HepG2 (cell line): ENCODE measurements around the gene TWNK. TPM values are rescaled to one million over a fixed set of nuclear protein-coding genes. Genes with fewer than 3 reads are reported as not detected.

Experiments
- CBX5 ChIP-seq: sonication (generic); formaldehyde crosslinking; IDR thresholded peaks from 2 replicates; pipeline ENCODE4 v1.4.0; 2020; ENCODE audit warnings: missing genetic modification reagents, borderline replicate concordance
- DNMT3B ChIP-seq: conservative IDR thresholded peaks from 2 replicates; pipeline ENCODE4 v1.6.1; 2016; ENCODE audit warnings: missing biosample characterization, control low read depth
- ELF4 ChIP-seq: sonication (generic); formaldehyde crosslinking; IDR thresholded peaks from 2 replicates; pipeline ENCODE4 v1.5.0; 2020; ENCODE audit warnings: missing genetic modification reagents, mild to moderate bottlenecking, moderate library complexity, borderline replicate concordance
- NFE2 ChIP-seq: sonication (generic); formaldehyde crosslinking; IDR thresholded peaks from 2 replicates; pipeline ENCODE4 v1.4.0; 2020; ENCODE audit warnings: missing genetic modification reagents
- NR2F1 ChIP-seq, 2 experiments: fragments of 450-650 bp in 1 of 2; formaldehyde crosslinking in 1 of 2; IDR thresholded peaks; 2 replicates each; pipeline versions ENCODE4 v1.5.0 to v1.6.1; 2016 to 2020; ENCODE audit warnings: mild to moderate bottlenecking in 1 of 2, missing compliant biosample characterization in 1 of 2, missing genetic modification reagents in 1 of 2, moderate library complexity in 1 of 2
- RBM22 ChIP-seq: fragments of 200-400 bp; formaldehyde crosslinking; optimal IDR thresholded peaks from 2 replicates; pipeline ENCODE3; 2017; ENCODE audit warnings: mild to moderate bottlenecking, low read length, moderate library complexity
- RFXAP ChIP-seq: sonication (generic); formaldehyde crosslinking; IDR thresholded peaks from 2 replicates; pipeline ENCODE4 v1.4.0; 2020; ENCODE audit warnings: missing genetic modification reagents, borderline replicate concordance
- RXRB ChIP-seq: IDR thresholded peaks from 2 replicates; pipeline ENCODE4 v1.6.1; 2016; ENCODE audit warnings: borderline replicate concordance, missing genetic modification reagents, missing compliant biosample characterization
- ZC3H13 ChIP-seq: sonication (generic); formaldehyde crosslinking; IDR thresholded peaks from 2 replicates; pipeline ENCODE4 v1.8.1; 2023; ENCODE audit warnings: mild to moderate bottlenecking, missing genetic modification reagents, moderate library complexity
- ZNF564 ChIP-seq: sonication (generic); formaldehyde crosslinking; IDR thresholded peaks from 2 replicates; pipeline ENCODE4 v1.8.1; 2023; ENCODE audit warnings: mild to moderate bottlenecking, missing genetic modification reagents
- ZNF607 ChIP-seq: sonication (generic); formaldehyde crosslinking; IDR thresholded peaks from 2 replicates; pipeline ENCODE4 v1.5.1; 2020; ENCODE audit warnings: missing genetic modification reagents, mild to moderate bottlenecking, borderline replicate concordance
- ZNF780A ChIP-seq: sonication (generic); formaldehyde crosslinking; IDR thresholded peaks from 2 replicates; pipeline ENCODE4 v1.8.0; 2022; ENCODE audit warnings: mild to moderate bottlenecking, missing genetic modification reagents, moderate library complexity
- polyA plus RNA-seq, 8 experiments: library from polyadenylated mRNA; depleted of rRNA in 3 of 8; stranded (reverse) in 7 of 8; unstranded in 1 of 8; fragments of >200 nt; fragmentation: Illumina TruSeq in 4 of 8; extraction: Trizol in 4 of 8; gene quantifications; 2 replicates each; pipeline versions ENCODE4 v1.2.1 to v1.2.3, GENCODE V29; 2011 to 2016; ENCODE audit warnings: low read depth in 4 of 8, missing spikeins in 1 of 8, mixed read lengths in 1 of 8; ENCODE audit not compliant: insufficient read depth in 1 of 8
- total RNA-seq, 5 experiments: library from RNA; depleted of rRNA; stranded (reverse); fragments of >200 nt; fragmentation: Illumina TruSeq; extraction: Trizol; gene quantifications; 2 replicates each; pipeline ENCODE4 v1.2.3, GENCODE V29; 2016; ENCODE audit warnings: low read depth in 1 of 5
- TF ChIP-seq, protein P1 (sequence below): sonication (generic); formaldehyde crosslinking; IDR thresholded peaks from 2 replicates; pipeline ENCODE4 v1.8.0; 2022; ENCODE audit warnings: mild to moderate bottlenecking, missing genetic modification reagents, borderline replicate concordance
- TF ChIP-seq, protein P2 (sequence below): sonication (generic); formaldehyde crosslinking; IDR thresholded peaks from 2 replicates; pipeline ENCODE4 v1.9.0; 2021; ENCODE audit warnings: missing genetic modification reagents, borderline replicate concordance
- TF ChIP-seq, protein P3 (sequence below): sonication (generic); formaldehyde crosslinking; IDR thresholded peaks from 2 replicates; pipeline ENCODE4 v1.8.1; 2023; ENCODE audit warnings: mild to moderate bottlenecking, missing genetic modification reagents, borderline replicate concordance
- TF ChIP-seq, protein P4 (sequence below): sonication (generic); formaldehyde crosslinking; IDR thresholded peaks from 2 replicates; pipeline ENCODE4 v1.5.0; 2020; ENCODE audit warnings: missing genetic modification reagents, mild to moderate bottlenecking, borderline replicate concordance
- TF ChIP-seq, protein P5 (sequence below): sonication (generic); formaldehyde crosslinking; IDR thresholded peaks from 2 replicates; pipeline ENCODE4 v1.4.0; 2020; ENCODE audit warnings: mild to moderate bottlenecking, missing genetic modification reagents, borderline replicate concordance
- TF ChIP-seq, protein P6 (sequence below): IDR thresholded peaks from 2 replicates; pipeline ENCODE4 v1.6.1; 2016; ENCODE audit warnings: mild to moderate bottlenecking
- TF ChIP-seq, protein P7 (sequence below): fragments of 450-650 bp; IDR thresholded peaks from 2 replicates; pipeline ENCODE4 v1.6.1; 2017

Gene TWNK
- total and polyA plus RNA-seq, 2 of the 13 experiments (the other 11 are each of a cell fraction or from before 2014, with no cell fraction given): 10.7 to 16.5 TPM

DNA sequence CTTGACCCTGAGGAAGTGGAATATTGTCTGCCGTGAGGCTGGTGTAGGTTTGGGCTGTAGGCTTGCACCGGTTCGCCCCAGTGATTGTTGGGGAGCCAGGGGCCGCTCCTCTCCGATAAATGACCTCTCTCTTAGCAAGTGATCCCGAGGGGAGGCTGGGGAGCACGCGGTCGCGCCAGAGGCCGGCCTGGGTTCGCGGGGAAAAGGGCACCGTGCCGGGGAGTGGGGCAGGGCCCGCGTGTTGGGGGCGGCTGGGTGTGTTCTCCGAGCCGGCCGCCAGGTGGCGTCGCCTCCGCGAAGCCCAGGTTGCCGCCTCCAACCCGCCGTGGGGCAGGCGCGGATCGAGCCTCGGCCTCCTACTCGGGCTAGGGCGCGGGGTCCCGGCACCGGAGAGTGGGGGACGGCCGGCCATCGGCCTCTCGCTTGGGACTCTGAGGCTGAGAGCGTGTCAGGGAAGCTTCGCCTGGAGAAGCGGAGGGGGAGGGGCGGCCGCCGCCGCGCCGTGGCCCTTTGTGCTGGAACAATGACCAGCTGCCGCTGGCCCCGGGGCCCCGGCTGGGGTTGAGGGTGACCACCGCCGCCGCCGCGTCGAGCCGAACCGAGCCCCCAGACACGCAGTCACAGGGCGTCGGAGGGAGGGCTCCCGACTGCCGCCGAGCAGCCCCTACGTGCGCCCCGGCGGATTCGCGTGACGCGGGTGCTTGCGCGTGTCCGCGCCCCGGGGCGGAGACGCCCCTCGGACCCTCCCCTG is 11.8 kb downstream of the TWNK start (continued):
- TF ChIP-seq, protein P1, sequence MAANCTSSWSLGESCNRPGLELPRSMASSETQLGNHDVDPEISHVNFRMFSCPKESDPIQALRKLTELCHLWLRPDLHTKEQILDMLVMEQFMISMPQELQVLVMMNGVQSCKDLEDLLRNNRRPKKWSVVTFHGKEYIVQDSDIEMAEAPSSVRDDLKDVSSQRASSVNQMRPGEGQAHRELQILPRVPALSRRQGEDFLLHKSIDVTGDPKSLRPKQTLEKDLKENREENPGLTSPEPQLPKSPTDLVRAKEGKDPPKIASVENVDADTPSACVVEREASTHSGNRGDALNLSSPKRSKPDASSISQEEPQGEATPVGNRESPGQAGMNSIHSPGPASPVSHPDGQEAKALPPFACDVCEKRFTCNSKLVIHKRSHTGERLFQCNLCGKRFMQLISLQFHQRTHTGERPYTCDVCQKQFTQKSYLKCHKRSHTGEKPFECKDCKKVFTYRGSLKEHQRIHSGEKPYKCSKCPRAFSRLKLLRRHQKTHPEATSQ (CRISPR knock-in tag): peak; percentile 66; the same call in 1 of the 2 replicates
- TF ChIP-seq DNMT3B (CRISPR knock-in tag): no peak
- TF ChIP-seq ZNF564 (CRISPR knock-in tag): no peak; the same call in 1 of the 2 replicates
- no peak; the same call in 1 of the 2 replicates for TF ChIP-seq RFXAP (CRISPR knock-in tag)
- no peak for TF ChIP-seq ELF4 (CRISPR knock-in tag)
- no peak for TF ChIP-seq NFE2 (CRISPR knock-in tag)
- peak; percentile 47 for TF ChIP-seq ZNF607 (CRISPR knock-in tag)
- TF ChIP-seq RXRB (CRISPR knock-in tag): no peak
- TF ChIP-seq, protein P2, sequence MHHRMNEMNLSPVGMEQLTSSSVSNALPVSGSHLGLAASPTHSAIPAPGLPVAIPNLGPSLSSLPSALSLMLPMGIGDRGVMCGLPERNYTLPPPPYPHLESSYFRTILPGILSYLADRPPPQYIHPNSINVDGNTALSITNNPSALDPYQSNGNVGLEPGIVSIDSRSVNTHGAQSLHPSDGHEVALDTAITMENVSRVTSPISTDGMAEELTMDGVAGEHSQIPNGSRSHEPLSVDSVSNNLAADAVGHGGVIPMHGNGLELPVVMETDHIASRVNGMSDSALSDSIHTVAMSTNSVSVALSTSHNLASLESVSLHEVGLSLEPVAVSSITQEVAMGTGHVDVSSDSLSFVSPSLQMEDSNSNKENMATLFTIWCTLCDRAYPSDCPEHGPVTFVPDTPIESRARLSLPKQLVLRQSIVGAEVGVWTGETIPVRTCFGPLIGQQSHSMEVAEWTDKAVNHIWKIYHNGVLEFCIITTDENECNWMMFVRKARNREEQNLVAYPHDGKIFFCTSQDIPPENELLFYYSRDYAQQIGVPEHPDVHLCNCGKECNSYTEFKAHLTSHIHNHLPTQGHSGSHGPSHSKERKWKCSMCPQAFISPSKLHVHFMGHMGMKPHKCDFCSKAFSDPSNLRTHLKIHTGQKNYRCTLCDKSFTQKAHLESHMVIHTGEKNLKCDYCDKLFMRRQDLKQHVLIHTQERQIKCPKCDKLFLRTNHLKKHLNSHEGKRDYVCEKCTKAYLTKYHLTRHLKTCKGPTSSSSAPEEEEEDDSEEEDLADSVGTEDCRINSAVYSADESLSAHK: no peak
- TF ChIP-seq RBM22: no peak
- TF ChIP-seq, protein P3, sequence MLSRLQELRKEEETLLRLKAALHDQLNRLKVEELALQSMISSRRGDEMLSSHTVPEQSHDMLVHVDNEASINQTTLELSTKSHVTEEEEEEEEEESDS: peak; percentile 78; the same call in 1 of the 2 replicates
- TF ChIP-seq, protein P4, sequence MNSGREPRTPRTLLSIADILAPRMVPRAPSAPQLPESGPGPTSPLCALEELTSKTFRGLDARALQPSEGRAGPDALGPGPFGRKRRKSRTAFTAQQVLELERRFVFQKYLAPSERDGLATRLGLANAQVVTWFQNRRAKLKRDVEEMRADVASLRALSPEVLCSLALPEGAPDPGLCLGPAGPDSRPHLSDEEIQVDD (CRISPR knock-in tag): no peak
- peak in 1 of 2 experiments; percentile 39; a peak in 1 of 4 replicates for TF ChIP-seq NR2F1 (CRISPR knock-in tag; IDR thresholded peaks at IDR 0.05)
- TF ChIP-seq, protein P5, sequence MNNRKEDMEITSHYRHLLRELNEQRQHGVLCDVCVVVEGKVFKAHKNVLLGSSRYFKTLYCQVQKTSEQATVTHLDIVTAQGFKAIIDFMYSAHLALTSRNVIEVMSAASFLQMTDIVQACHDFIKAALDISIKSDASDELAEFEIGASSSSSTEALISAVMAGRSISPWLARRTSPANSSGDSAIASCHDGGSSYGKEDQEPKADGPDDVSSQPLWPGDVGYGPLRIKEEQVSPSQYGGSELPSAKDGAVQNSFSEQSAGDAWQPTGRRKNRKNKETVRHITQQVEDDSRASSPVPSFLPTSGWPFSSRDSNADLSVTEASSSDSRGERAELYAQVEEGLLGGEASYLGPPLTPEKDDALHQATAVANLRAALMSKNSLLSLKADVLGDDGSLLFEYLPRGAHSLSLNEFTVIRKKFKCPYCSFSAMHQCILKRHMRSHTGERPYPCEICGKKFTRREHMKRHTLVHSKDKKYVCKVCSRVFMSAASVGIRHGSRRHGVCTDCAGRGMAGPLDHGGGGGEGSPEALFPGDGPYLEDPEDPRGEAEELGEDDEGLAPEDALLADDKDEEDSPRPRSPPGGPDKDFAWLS (CRISPR knock-in tag): no peak
- TF ChIP-seq ZNF780A (CRISPR knock-in tag): peak; percentile 81; the same call in 1 of the 2 replicates
- TF ChIP-seq CBX5 (CRISPR knock-in tag): peak; percentile 62; the same call in 1 of the 2 replicates
- TF ChIP-seq, protein P6, sequence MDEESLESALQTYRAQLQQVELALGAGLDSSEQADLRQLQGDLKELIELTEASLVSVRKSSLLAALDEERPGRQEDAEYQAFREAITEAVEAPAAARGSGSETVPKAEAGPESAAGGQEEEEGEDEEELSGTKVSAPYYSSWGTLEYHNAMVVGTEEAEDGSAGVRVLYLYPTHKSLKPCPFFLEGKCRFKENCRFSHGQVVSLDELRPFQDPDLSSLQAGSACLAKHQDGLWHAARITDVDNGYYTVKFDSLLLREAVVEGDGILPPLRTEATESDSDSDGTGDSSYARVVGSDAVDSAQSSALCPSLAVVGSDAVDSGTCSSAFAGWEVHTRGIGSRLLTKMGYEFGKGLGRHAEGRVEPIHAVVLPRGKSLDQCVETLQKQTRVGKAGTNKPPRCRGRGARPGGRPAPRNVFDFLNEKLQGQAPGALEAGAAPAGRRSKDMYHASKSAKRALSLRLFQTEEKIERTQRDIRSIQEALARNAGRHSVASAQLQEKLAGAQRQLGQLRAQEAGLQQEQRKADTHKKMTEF (CRISPR knock-in tag): peak; percentile 87; the same call in 1 of the 2 replicates
- TF ChIP-seq, protein P7, sequence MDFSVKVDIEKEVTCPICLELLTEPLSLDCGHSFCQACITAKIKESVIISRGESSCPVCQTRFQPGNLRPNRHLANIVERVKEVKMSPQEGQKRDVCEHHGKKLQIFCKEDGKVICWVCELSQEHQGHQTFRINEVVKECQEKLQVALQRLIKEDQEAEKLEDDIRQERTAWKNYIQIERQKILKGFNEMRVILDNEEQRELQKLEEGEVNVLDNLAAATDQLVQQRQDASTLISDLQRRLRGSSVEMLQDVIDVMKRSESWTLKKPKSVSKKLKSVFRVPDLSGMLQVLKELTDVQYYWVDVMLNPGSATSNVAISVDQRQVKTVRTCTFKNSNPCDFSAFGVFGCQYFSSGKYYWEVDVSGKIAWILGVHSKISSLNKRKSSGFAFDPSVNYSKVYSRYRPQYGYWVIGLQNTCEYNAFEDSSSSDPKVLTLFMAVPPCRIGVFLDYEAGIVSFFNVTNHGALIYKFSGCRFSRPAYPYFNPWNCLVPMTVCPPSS: no peak
- TF ChIP-seq ZC3H13: peak; percentile 71; the same call in 1 of the 2 replicates
